LNCaP clone FGC (cell line): ENCODE results near the gene CCNK.

ENCODE experiments used
- DNase-seq: peaks from one replicate; pipeline ENCODE4 v3.0.0-alpha.2; 2011; ENCODE audit warnings: low read depth
- H3K4me3 ChIP-seq: 2 replicates; pipeline ENCODE4 v1.5.1; 2011; ENCODE audit warnings: mild to moderate bottlenecking, low read depth, low read length, control low read depth
- TF ChIP-seq, protein P1 (sequence below): IDR thresholded peaks from 2 replicates; pipeline ENCODE4 v1.5.1; 2012; ENCODE audit warnings: mild to moderate bottlenecking; ENCODE audit not compliant: control insufficient read depth, insufficient read depth; ENCODE audit errors: extremely low read depth

CCNK gene

DNA sequence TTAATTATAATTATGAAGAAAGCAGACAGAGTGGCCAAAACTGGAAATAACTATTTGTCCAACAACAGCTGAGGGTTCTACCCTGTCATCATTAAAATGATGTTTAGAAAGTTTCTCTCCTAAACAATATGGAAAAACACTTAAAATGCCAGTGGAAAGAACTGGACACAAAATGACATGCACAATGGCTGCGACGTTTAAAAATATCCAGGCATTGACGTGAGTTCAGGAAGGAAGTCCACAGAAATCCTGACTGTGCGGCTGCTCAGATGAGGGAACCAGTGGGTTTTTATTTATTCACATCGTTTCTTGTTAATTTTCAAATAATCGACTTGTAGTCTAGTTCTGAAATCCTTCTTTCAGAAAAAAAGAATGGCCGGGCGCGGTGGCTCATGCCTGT is 58.3 kb downstream of the CCNK start:
- no peak for DNase-seq
- TF ChIP-seq, protein P1, sequence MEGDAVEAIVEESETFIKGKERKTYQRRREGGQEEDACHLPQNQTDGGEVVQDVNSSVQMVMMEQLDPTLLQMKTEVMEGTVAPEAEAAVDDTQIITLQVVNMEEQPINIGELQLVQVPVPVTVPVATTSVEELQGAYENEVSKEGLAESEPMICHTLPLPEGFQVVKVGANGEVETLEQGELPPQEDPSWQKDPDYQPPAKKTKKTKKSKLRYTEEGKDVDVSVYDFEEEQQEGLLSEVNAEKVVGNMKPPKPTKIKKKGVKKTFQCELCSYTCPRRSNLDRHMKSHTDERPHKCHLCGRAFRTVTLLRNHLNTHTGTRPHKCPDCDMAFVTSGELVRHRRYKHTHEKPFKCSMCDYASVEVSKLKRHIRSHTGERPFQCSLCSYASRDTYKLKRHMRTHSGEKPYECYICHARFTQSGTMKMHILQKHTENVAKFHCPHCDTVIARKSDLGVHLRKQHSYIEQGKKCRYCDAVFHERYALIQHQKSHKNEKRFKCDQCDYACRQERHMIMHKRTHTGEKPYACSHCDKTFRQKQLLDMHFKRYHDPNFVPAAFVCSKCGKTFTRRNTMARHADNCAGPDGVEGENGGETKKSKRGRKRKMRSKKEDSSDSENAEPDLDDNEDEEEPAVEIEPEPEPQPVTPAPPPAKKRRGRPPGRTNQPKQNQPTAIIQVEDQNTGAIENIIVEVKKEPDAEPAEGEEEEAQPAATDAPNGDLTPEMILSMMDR = no peak
- no peak overlapping the region for H3K4me3 ChIP-seq

DNA sequence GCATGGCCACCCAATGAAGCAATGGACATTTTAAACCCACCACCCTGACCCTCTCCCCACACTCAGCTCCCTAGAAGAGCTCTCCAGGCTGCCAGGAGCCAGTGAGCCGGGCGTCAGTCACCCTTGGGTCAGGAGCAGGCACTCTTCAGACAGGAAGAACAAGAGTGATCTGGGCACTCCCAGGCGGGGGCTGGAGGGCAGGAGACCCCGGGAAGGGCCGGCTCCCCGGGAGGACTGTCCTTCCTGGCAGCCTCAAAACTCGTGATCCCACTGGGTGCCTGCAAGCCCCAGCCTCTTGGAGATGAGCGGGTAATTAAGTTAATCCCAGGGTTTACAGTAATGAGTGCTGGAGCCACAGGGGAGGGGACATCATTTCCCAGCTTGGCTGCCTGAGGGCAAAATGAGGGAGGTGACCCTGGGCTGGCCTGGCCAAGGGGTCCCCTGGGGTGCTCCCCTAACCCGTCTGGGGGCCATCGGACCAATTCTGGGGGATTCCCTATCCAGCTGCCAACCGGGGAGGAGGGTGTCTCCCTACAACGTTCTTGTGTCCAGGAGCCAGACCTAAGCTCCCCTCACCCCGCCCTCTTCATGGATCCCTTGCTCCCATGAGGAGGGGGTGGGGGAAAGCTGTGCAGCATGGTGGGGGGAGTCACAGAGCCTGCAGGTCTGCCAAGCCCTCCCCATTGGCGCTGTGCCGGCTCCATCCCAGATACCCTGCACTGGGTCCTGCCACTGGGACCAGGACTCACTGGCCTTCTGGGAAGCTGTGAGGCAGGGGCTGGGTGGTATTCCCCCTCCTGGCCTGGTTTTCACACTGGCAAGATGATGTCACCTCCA is 59.2 kb downstream of the CCNK start:
- DNase-seq = no peak
- TF ChIP-seq, protein P1 = no peak

DNA sequence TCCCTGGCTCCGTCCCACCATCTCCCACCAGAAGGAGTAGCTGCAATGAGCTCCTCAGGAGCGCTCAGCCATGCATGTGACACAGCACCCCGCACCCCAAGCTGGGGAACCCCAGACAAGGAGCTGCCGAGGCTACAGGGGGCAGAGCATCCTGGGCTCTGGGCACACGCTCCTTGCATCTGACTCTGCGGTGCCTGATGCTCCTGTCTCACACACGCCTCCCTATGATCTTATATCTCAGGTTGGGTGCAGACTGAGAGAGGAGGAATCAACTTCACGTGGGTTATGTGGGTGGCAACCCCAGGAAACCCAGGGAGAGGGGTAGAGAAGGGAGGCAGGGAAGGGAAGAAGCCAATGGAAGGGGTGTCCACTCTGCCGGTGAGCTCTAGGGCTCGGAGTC is 60.0 kb downstream of the CCNK start:
- DNase-seq = no peak
- no peak overlapping the region for H3K4me3 ChIP-seq
- TF ChIP-seq, protein P1 = no peak

More for the DNA sequence above, 59.2 kb downstream of the CCNK start:
- H3K4me3 ChIP-seq = no peak overlapping the region

DNA sequence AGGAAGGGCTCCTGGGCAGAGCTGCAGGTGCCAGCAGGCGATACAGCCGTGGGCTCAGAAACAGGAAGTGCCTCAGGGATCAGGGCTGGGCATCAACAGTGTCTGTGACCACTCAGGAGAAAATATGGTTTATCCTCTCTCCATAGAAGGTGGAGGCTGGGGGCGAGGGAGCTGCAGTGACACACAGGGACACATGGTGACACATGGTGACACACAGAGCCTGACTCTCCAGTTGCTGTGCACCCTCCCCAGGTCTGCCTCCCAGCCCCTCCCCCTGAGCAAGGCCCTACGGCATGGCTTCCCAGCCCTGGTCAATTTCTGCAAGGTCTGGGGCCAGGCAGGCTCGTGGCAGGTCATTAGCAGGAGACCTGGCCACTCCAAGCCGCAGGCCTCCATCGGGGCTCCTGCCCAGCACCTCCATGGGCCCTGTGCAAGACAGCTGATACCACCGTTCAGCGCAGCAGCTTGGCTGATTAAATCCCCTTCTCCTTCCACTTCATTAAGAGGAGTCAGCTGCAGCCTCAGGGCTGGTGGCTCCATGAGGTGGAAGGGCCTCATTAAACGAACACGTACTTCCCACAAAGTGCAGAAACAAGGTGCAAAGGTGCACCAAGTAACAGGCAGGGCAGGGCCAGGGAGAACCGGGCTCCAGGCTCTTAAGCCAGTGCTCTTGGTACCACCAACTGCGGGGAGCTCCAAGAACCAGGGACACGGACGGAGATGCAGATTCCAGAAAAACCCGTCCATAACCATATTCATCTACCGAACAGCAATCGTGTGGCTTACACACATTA is 60.7 kb downstream of the CCNK start:
- DNase-seq = no peak
- TF ChIP-seq, protein P1 = no peak
- no peak overlapping the region for H3K4me3 ChIP-seq

DNA sequence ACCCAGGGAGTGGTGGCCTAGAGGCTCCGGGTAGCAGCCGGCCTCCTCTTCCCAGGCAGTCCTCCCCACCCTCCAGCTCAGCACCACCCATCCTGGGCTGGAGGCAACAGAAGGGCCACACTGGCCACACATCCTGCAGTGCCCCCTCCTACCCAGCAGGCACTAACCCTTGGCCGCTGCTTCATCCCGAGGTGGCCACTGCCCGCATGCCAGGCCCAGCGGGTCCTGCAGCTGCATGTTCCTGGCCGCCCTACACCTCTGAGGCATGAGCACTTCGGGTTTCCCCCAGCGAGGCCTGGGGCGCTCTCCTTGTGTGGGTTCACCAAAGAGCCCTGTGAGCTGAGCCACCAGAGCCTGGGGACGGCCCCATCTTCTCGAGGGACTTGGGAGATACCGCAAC is 61.4 kb downstream of the CCNK start:
- TF ChIP-seq, protein P1 = no peak
- DNase-seq = no peak
- H3K4me3 ChIP-seq = no peak overlapping the region

DNA sequence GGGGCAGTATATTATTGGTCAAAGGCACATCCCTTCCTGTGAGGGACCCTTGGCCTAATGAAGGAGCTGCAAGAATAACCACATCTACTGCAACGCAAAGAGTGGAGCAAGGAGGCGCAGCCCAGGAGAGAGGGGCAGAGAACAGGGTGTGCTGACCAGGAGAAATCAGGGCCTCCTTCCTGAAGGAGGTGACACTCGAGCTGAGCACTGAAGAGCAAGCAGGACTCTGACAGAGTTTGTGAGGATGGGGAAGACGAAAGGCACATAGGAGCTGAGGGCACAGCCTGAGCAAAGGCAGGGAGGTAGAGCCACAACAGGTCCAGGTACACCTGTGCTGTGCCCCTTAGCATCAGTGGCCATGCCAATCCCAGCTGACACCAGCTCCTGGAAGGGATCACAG is 62.2 kb downstream of the CCNK start:
- TF ChIP-seq, protein P1 = no peak

More for the DNA sequence above, 62.2 kb downstream of the CCNK start:
- no peak overlapping the region for H3K4me3 ChIP-seq
- no peak for DNase-seq
